ENCODE results near the gene STK11IP. TPM values are rescaled to one million over a fixed set of nuclear protein-coding genes. Genes with fewer than 3 reads are reported as not detected.
A peak's percentile ranks its signal among the peaks of the same experiment; 100 is the strongest.

Gene STK11IP
- total and polyA plus RNA-seq, 2 of the 4 experiments (the other 2 are of a cell fraction): 14.5 to 19.7 TPM

GRCh38 chr2:219642069-219642454 lies 44.4 kb downstream of the STK11IP start:
- no peaks in the 10 kb centered on the region for H3K9me3 ChIP-seq (ENCODE audit: control insufficient read depth, insufficient read depth, low read length)
- TF ChIP-seq RCOR1 (IDR thresholded peaks at IDR 0.05; ENCODE audit: insufficient replicate concordance, low read length) (no peak), CTCF (conservative IDR thresholded peaks at IDR 0.05; ENCODE audit: low read depth, low read length) (no peak), FOS (IDR thresholded peaks at IDR 0.05; ENCODE audit: low read depth, low read length) (no peak), CHD1 (IDR thresholded peaks at IDR 0.05; ENCODE audit: low read depth, low read length) (no peak), USF2 (IDR thresholded peaks at IDR 0.05; ENCODE audit: low read depth, low read length) (no peak), CEBPB (IDR thresholded peaks at IDR 0.05; ENCODE audit: low read depth, low read length) (no peak), RFX5 (IDR thresholded peaks at IDR 0.05; ENCODE audit: low read depth, low read length) (no peak), ELK1 (IDR thresholded peaks at IDR 0.05; ENCODE audit: borderline replicate concordance, low read depth, low read length) (no peak), NFE2L2 (IDR thresholded peaks at IDR 0.05; ENCODE audit: low read depth, low read length) (no peak), RAD21 (IDR thresholded peaks at IDR 0.05; ENCODE audit: low read length) (no peak), POLR2A (IDR thresholded peaks at IDR 0.05; ENCODE audit: low read depth, low read length) (no peak), SMC3 (IDR thresholded peaks at IDR 0.05; ENCODE audit: low read depth, low read length) (no peak), MXI1 (IDR thresholded peaks at IDR 0.05; ENCODE audit: borderline replicate concordance, low read depth, low read length) (no peak), MAFK (IDR thresholded peaks at IDR 0.05; ENCODE audit: low read depth, low read length) (no peak), BHLHE40 (IDR thresholded peaks at IDR 0.05; ENCODE audit: low read depth, low read length) (no peak), MAZ (IDR thresholded peaks at IDR 0.05; ENCODE audit: borderline replicate concordance, low read depth, low read length) (no peak)
- no peak overlapping the region for H3K14ac ChIP-seq (replicated peaks; ENCODE audit: low read depth, low read length)
- no peak overlapping the region for H3K18ac ChIP-seq (ENCODE audit: low read depth, low read length)
- H3K27me3 ChIP-seq (ENCODE audit: control insufficient read depth, insufficient read depth, low read length): no peaks in the 10 kb centered on the region
- H3K79me1 ChIP-seq (ENCODE audit: low read depth in 1 of 2, low read length in 2 of 2): no peaks in the 10 kb centered on the region
- no peak overlapping the region for H3K4me2 ChIP-seq (ENCODE audit: low read depth, low read length)
- peaks cover 12% of the 10 kb centered on the region for H3K4me1 ChIP-seq (ENCODE audit: control insufficient read depth, insufficient read depth, low read length)
- ATAC-seq (ENCODE audit: low read depth): no peak
- WGBS, 2 experiments (ENCODE audit: extremely low coverage in 2 of 2, insufficient read length in 1 of 2): no CpG with 5 or more reads among the region's 8 CpGs
- CTCF ChIA-PET: interaction anchor here (0.9 to 1.2 kb wide), 4 partner anchors 22 to 100 kb away, joined by 4 to 5 read pairs (median 4); no protein-coding TSS in a partner anchor
- no peaks in the 10 kb centered on the region for H4K20me1 ChIP-seq (ENCODE audit: insufficient read depth, low read length)
- H3K4me3 ChIP-seq (ENCODE audit: insufficient read depth, low read depth, low read length): no peak overlapping the region
- POLR2A ChIA-PET (ENCODE audit: unreplicated experiment): no interaction called here
- no peak overlapping the region for H3K56ac ChIP-seq (ENCODE audit: extremely low read depth, insufficient read depth, low read length)
- no peak overlapping the region for H3K9ac ChIP-seq (ENCODE audit: low read depth, low read length)
- H3K9me1 ChIP-seq (ENCODE audit: insufficient read depth, low read length): peaks cover 11% of the 10 kb centered on the region
- BruUV-seq (replicated peaks): no TSS peak
- no peak overlapping the region for H2BK5ac ChIP-seq (ENCODE audit: low read depth, low read length, poor library complexity, severe bottlenecking)
- in situ Hi-C loops (cut with MboI; ENCODE audit: low sequenced_read_pairs): no loop called here
- dilution Hi-C loops (cut with HindIII; ENCODE audit: low sequenced_read_pairs, unreplicated experiment): no loop called here
- H2BK15ac ChIP-seq (ENCODE audit: low read depth, low read length): no peak overlapping the region
- DNase-seq: no peak
- H2AK9ac ChIP-seq (replicated peaks; ENCODE audit: low read depth, low read length, poor library complexity): no peak overlapping the region
- no peak overlapping the region for H2AK5ac ChIP-seq (ENCODE audit: low read depth, low read length)
- H4K91ac ChIP-seq (ENCODE audit: insufficient read depth, low read depth, low read length): no peak overlapping the region
- H2AFZ ChIP-seq (replicated peaks; ENCODE audit: low read length, poor library complexity): peak overlapping the region; percentile 14
- H2BK120ac ChIP-seq (ENCODE audit: low read depth, low read length): no peak overlapping the region
- no peak overlapping the region for H2BK20ac ChIP-seq (ENCODE audit: low read depth, low read length)
- no peak overlapping the region for H3K27ac ChIP-seq (ENCODE audit: insufficient read depth, low read length)
- H3K23ac ChIP-seq (ENCODE audit: low read depth, low read length): no peak overlapping the region
- H4K5ac ChIP-seq (ENCODE audit: low read depth, low read length): no peak overlapping the region
- no peaks in the 10 kb centered on the region; the same call in 1 of the 2 replicates for H3K36me3 ChIP-seq (ENCODE audit: control insufficient read depth, insufficient read depth, low read length)
- H4K8ac ChIP-seq (ENCODE audit: low read depth in 2 of 2, low read length in 2 of 2): no peak overlapping the region
- H3K4ac ChIP-seq (ENCODE audit: low read depth, low read length): no peak overlapping the region
- intact Hi-C loops (cut with micrococcal nuclease): loop anchor here (1.0 to 5.0 kb wide), 5 partner anchors 47 to 1930 kb away; partner anchors contain the start of genes EPHA4 and OBSL1

Data from IMR-90 (cell line).